HG03575 (cell line): Measurements from ENCODE around the gene ZNRF3.
"Not testable (repeated sequence)": the region's sequence is repeated elsewhere in the genome, so short reads cannot be mapped to it uniquely, and the experiment has no call there.

Source experiments
- ATAC-seq: cut with Tn5 transposase; IDR thresholded peaks from one replicate; pipeline ENCODE4 v1.9.1; 2021; ENCODE audit not compliant: unreplicated experiment, insufficient number of reproducible peaks, low FRiP score; ENCODE audit errors: extremely low read depth

ZNRF3 gene

DNA sequence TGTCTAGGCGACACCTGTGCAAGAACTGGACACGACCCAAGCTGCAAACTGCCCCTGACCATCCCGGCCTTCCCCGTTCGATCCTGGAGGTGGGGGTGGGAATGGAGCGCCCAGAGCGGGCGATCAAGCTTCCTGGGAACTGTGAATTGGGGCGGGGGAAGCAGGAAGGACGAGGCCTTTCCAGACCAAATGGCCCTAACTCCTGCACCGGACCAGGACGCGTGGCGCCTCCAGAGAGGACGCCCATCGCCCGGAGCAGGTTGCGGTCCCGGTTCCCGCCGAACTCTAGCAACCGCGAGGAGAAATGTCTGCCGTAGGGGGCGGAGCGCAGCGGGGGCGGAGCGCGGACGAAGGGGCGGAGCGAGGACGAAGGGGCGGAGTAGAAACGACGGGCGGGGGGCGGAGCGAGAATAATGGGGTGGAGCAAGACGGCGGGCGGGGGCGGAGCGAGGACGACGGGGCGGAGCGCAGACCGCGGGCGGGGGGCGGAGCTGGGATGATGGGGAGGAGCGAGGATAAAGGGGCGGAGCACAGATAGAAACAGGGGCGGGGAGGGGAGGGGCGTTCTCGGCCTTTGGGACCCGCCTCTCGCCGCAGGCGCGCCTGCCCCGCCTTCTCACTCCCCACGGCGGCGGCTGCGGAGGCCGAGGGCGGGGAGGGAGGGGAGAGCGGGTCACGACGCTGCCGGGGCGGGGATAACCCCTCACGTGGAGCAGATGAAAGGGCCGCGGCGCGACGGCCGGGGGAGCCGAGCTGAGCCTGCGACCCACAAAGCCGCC lies at the start of gene ZNRF3:
Gene ZNRF3, plus strand, starts transcription at position 695 of the 779 bp plus-strand sequence. CDS start 195 bp downstream, outside the sequence.
- no peak for ATAC-seq

DNA sequence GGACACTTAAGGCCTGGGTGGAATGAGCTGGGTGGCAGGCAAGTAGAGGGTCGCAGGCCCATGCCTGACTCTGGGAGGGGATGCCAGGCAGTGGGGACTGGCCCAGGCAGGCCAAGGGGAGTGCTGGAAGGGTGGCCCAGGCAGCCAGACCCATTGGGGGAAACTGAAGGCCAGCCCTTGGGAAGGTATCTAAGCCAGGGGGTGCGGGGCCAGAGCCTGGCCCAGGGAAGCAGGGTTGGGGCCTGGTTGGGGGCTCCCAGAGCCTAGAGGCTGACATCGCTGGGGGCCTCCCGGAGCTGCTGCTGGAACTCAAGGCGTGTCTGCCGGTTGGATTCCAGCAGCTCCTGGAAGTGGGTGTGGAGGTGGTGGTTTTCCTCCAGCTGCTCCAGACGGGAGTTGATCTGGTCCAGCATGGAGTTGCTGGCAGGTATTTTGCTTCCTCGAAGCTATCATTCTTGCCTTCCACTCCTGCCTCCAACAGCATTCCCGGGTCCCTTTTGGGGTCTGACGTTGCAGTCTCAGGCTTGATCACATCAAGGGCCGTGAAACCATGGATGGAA lies 47.7 kb upstream of the ZNRF3 start:
- ATAC-seq, result no peak

DNA sequence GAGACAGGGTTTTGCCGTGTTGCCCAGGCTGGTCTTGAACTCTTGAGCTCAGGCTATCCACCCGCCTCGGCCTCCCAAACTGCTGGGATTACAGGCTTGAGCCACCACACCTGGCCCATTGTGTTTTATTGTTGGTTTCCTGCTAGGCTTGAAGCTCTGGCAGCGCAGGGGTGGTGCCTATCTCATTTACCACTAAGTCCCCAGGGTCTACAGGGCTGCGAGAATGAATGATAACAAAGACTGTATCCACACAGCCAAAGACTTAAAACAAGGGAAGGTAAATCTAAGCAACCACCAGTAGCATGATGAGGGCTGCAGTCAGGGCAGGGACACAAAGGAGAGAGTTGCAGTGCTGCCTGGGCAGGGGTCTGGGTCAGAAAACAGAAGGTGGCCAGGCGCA lies 45.7 kb upstream of the ZNRF3 start:
- no peak for ATAC-seq

DNA sequence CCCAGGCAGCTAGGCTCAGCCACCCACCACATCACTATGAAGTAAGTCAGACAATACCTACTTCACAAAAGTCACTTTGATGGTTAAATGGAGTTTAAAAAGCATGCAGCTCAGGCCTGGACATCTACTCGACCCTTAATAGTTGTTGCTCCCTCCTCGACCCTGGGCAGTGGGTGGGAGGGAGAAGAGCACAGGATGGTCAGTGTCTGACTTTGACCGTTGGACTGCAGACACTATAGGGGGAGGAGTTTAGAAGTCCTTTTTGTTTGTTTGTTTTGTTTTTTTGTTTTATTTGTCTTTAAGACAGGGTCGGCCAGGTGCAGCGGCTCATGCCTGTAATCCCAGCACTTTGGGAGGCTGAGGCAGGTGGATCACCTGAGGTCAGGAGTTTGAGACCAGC lies 44.4 kb upstream of the ZNRF3 start:
- ATAC-seq, result no peak

DNA sequence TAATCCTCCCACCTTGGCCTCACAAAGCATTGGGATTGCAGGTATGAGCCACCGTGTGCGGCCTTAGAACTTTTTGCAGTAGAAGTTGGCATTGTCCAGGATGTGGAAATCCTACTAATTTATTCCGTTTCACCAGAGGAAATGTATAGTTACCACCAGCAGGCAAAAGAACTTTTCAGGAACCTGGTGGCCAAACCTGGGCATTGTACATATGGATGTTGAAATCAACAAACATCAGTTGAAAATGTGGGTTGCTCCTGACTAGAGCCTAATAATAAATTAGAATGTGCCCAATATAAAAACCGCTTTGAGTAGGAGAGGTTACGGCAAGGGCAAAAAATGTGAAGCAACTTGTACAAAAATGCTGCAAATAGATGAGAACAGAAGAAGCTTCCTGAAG lies 42.3 kb upstream of the ZNRF3 start:
- ATAC-seq, result no peak

DNA sequence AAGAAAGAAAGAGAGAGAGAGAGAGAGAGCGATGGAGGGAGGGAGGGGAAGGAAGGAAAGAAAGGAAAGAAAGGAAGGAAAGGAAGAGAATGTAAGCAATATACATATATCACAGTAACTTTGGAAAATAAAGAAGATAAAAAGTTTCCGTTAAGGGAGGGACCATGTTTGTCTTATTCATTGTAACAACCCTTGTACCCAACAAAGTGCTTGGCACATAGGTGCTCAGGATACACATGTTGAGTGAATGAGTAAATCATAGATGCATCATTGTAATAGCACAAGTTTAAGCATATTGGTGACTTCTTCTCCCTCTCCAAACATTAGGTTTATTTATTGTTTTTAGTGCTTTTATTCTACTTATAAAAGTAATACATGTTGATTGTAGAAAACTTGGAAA lies 39.7 kb upstream of the ZNRF3 start:
- no peak for ATAC-seq

DNA sequence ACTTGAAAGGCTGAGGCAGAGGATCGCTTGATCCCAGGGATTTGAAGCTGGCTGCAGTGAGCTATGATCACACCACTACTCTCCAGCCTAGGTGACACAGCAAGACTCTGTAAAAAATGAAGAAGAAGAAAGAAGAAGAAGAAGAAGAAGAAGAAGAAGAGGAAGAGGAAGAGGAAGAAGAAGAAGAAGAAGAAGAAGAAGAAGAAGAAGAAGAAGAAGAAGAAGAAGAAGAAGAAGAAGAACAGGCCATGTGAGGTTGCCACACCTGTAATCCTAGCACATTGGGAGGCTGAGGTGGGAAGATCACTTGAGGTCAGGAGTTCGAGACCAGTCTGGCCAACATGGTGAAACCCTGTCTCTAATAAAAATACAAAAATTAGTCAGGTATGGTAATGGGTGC lies 39.1 kb upstream of the ZNRF3 start:
- ATAC-seq, result not testable (repeated sequence)

DNA sequence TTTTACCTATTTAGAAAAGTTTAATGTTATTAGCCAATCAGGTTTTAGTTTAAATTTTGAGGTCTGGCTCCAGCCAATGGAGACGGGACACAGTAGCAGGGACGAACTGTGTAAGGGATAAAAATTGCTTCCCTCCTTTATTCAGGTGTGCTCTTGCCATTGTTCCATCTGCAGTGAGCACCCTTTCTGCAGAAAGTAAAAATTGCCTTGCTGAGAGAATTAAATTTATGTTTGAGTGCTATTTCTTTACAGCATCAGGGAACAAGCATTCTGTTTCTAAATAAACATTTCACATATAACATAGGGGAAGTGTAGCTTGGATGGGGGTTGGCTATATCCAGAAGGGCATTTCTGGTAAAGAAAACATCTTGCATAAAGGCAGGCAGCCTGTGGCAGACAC lies 36.4 kb upstream of the ZNRF3 start:
- no peak for ATAC-seq

DNA sequence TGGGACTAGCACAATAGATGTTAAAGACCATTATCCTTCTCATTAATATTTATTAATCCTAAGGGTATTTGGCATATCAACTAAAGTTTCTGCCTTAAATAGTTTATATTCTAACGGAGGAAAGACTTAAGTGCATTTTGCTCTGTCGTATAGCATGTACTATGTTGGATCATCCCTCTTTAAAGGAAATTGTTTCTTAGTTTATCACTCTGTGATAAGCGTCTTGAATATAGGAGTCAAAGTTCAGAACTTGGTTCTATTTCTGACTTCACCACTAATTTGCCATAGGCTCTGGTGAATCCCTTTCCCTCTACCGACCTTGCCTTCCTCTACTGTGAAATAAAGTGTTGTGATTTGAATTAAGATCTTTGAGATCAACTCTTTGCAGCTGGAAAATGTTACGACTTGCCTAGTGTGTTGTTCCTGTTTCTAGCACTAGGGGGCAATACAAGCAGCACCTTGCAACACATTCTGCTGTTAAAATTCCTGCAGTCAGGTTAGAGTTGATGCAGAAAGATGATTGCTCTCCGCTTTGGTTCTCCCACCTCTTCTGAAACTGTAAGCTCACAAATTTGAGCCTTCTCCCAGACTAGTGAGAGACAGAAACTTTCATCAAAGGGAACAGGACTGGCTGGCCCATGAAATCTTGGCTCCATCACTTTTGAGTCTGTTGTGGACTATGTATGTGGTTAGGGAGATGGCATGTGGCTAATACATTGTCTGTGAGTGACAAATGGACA lies 27.8 kb upstream of the ZNRF3 start:
- no peak for ATAC-seq

DNA sequence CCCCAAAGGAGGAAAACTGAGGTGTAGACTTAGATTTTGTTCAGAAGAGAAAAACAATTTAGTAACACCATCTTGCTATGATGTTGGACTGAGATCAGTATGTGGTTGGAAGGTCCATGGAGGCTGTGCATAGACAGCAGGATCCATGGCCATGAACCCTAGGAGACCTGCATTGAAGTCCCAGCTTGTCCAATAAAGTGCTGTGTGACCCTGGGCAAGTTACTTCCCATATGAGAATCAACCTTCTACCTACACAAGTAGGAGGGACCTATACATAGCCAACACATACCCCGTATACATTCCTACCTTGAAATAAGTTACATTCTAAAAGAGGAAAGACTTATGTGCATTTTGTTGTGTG lies 27.3 kb upstream of the ZNRF3 start:
- ATAC-seq, result no peak

DNA sequence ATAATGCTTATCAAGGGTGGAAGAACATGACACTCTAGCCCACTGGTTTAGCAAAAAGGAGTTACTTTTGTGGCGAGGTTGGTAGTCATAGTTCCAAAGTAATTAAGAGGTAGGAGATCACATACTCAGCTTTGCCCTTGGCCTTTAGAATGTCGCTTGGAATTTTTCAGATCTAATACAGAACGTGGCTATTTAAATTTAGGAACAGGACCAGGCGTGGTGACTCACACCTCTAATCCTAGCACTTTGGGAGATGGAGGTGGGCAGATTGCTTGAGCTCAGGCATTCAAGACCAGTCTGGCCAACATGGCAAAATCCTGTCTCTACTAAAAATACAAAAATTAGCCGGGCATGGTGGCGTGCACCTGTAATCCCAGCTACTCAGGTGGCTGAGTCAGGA lies 26.1 kb upstream of the ZNRF3 start:
- no peak for ATAC-seq

DNA sequence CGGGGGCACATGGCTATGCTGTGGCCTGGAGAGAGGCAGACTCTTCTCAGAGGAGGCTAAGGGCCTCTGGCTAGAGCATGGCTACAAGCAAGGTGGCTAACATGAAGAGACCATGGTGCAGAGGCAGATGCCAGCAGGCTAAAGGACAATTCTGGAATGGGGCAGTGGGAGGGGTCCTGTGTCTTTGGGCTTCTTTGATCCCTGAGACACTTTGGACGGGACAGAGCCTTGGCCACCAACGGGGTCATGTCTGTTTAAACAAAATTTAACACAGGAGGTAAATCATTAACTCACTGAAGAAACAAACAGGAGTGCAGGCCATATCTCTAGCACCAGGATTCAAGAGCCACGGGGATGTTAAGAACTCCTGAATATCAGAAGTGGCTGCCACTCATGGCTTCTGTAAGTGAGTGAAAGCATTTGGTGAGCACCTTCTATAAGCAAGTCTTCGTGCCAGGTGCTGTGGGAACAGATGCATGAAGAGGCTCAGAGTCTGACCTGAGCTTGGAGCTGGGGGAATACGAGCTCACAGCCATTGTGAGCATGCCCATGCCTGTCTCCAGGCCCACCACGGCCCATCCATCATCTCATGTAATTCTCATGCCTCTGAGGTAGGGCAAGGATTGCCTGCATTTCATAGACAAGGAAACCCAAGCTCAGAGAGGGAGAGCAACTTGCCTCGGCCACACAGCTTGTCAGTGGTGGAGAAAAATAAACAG lies 18.3 kb upstream of the ZNRF3 start:
- no peak for ATAC-seq

DNA sequence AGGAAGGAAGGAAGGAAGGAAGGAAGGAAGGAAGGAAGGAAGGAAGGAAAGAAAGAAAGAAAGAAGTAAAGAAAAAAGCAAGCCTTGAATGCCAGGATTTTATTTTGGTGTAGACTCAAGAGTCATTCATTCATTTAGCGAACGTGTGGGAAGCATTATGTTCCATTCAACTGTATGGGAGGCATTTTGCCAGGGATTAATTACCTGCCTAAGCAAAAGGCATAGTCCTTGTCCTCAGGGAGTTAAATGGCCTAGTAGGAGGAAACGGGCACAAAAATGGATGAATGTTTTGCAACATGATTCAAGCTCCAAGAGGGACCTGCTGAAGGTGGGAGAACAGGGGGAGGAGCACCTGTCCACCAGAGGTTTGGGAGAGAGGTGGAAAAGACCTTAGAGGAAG lies 16.2 kb upstream of the ZNRF3 start:
- ATAC-seq, result no peak

DNA sequence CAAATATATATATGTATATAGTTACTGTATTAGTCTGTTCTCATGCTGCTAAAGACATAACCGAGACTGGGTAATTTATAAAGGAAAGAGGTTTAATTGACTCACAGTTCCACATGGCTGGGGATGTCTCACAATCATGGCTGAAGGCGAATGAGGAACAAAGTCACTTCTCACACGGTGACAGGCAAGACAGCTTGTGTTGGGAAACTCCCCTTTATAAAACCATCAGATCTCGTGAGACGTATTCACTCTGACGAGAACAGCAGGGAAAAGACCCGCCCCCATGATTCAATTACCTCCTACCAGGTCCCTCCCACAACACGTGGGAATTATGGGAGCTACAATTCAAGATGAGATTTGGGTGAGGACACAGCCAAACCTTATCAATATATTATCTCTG lies 15.0 kb upstream of the ZNRF3 start:
- not testable (repeated sequence) for ATAC-seq

DNA sequence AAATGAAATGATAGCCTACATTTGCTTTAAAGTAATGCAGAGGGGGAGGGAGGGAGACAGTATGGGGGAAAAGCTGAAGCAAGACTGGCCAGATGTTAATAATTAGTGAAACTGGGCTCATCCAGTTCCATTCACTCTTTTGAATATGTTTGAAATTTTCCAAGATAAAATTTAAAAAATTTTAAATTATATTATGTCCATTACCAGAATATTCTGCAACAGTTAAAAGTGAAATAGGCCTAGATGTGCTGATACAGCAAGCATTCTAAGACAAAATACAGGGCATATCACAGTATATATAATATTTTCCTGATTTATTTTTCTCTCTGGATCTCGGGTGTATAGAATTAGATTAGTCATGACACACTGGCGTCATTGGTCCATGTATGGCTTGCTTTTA lies 13.6 kb upstream of the ZNRF3 start:
- no peak for ATAC-seq

DNA sequence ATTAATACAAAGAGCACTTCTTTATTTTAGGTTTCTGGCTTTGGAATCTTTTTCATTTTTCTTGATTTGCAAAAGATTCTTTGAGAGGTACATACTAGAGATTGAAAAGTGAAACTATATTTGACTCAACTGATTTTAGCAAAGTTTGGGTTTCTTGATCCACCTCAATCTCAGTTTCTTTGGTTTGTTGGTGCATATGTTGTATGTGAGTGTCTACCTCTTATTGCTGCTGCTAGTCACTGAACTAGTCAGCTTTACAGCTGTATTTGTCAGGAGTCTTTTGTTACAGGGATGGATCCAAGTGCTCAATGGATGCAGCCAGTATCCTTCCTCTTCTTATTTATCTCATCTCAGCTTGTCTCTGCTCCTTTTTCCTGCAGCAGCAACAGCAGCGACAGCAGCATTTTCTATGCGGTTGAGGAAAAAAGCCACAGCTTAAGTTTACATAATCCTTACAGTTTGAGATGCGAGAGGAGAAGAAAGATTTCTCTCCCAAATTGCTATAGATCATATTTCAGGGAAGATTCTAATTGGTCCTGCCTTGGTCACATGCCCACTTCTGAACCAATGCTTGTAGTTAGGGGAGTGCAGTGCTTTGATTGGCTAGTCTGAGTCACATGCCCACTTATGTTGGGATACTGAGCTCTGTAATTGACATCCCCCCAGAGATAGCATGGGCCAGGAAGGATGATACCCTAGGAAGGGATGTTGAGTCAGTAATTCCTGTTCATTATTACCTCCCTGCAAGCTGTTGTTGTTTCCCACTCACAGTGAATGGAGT lies 10.0 kb upstream of the ZNRF3 start:
- ATAC-seq, result no peak

DNA sequence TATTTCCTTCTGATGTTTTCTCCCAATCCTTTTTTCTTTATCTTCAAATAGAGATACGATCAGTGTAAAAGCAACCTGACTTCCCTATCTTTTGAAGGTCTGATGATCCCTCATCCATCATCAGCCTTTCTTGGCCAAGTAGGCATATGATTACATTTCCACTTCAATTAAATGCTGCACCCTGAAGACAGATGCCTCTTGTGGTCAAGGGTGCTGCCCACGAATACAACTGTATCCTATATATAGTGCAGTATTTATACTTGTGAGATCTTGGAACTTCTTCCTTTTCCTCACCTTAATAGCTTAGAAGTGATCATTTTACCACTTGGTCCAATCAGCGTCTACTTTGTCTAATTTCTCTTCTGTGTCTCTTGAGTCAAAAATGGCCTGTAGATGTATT lies 9.3 kb upstream of the ZNRF3 start:
- no peak for ATAC-seq

DNA sequence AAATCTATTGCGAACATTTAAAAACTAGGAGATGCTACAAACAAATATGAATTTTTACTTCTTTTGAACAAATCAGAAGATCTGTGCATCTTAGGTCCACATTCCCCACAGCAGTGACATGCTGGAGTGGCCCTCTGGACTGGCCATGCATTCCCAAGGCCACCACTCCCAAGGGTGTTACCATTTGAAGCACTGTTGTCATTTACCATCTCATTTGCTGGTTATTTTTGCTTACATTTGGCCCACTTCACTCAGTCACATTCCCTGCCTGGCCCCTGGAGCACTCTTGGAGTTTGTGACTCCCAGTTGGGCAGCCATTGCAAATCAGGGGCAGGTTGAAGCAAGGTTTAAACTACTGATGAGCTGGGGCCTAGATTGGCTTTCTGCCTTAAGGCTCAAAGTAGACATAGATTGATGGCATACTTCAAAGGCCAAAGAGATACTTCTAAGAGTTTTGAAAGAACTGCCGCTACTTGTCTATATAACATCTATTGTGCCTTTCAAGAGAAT lies 8.5 kb upstream of the ZNRF3 start:
- ATAC-seq, result no peak

DNA sequence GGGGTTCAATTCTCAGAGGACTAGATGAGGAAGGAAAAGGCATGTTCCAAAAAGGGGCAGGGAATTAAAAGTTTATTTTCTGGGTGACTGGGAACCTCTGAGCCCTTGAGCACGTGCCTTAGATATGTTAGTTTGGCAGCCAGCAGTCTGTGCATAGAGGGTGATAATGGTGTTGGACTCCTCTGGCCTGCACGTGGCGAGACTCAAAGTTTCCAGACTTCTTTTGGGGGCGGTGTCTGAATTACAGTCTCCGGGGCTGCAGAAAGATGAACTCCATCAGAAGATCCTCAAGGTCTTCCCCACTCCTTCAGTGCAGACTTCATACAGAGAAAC lies 861 bp upstream of the ZNRF3 start:
- ATAC-seq, result no peak
